HG03064 (cell line): ENCODE data around the gene HJURP.

Experiments used
- ATAC-seq: cut with Tn5 transposase; IDR thresholded peaks from one replicate; pipeline ENCODE4 v1.9.1; 2021; ENCODE audit warnings: low read depth; ENCODE audit not compliant: unreplicated experiment

The HJURP gene

DNA sequence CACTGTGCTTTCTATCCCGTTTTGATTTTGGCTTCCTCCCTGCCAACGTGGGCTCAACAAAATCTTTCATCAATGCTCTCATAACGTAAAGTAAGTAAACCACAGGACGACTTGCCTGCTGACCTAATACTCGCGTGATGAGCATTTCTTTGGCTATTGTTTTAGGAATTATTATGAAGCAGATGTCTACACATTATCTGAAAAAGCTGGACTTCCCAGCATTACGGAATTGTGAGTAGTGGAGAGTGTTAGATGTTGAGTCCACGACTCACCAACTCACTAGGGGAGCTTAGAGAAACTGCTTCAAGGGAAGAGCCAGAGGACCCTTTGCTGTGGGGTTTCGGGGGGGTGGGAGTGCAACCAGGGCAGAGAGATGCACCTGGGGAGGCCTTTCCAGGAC, 21.9 kb downstream of the HJURP start:
- no peak for ATAC-seq

DNA sequence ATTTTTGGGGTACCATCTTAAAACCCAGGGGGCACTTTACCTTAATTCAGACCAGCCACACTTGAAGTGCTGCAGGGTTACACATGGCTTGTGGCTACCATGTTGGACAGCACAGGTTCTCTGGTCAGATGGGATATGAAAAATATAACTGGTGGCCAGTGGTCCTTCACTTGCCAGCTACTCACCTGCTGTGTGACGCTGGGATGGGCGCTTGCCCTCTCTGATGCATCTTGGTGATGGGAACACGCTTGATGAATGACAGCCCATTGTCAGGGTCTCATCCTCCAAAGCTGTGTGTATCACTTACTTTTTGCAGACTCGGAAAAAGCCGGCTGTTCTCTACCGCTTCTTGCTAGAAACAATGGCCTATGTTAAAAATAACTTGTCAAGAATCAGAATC, 22.5 kb downstream of the HJURP start:
- no peak for ATAC-seq

- ATAC-seq, result no peak
Measured at GRCh38 chr2:233831011-233831721, 23.2 kb downstream of the HJURP start.

GRCh38 chr2:233830111-233830802, 24.1 kb downstream of the HJURP start:
- no peak for ATAC-seq

DNA sequence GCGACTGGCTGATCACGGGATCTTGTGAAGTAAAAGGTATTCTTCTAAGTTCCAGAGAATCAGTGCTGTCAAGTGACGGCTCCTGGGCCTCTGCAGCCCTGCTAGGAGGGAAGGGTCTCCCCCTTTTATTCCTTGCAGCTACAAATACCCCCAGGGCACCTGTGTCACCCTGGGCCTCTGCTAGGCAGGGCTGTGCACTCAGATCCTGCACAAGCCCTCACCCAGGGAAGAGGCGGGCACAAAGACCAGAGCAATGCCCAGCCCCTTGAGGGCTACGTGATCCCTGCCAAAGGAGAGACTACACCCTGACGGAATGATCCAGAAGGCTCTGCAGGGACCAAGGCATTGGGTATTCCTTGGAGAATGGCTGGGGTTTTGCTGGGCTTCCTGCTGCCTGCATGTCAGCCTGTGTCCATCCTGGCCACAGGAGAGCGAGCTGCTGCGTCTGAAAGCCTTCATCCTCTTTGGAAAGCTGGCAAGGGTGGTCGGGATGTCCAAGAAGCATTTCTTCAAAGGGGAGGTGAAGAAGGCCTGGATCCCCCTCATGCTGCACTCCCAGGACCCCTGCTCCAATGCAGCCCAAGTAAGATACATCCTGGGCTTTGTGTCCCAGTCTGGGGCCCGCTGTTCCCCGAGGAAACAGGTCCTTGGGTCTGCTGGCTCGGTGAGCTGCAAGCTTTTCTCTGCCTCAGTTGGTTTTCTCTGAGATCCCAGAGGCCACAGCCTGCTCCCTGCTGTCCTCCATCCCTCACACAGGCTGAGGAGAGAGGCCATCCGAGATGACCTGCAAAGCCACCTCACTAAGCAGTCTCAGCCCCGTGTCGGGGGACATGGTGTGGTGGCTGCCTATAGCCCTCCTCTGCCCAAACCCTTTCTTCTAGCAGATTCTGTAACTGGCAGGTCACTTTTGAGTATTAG, 24.9 kb downstream of the HJURP start:
- no peak for ATAC-seq

- no peak for ATAC-seq
Measured at GRCh38 chr2:233828546-233829192, 25.7 kb downstream of the HJURP start.

GRCh38 chr2:233824373-233824772, 30.0 kb downstream of the HJURP start:
- ATAC-seq, result no peak

DNA sequence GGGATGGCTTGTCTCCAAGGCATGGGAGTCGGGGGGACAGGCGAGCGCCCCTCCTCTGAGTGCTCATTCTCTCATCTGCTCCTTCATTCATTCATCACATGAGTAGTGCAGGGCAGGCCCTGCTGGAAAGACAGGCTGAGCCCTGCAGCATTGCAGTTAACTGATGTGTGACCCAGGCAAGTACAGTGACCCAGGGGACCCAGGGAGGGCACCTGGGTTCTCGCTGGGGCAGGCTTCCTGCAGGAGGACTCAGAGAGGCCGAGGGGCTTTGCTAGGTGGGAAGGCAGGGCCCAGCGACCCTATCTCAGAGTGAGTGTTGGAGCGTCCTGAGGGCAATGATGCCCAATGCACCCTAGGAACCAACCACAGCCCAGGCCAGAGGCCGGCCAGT, 30.6 kb downstream of the HJURP start:
- ATAC-seq, result no peak

DNA sequence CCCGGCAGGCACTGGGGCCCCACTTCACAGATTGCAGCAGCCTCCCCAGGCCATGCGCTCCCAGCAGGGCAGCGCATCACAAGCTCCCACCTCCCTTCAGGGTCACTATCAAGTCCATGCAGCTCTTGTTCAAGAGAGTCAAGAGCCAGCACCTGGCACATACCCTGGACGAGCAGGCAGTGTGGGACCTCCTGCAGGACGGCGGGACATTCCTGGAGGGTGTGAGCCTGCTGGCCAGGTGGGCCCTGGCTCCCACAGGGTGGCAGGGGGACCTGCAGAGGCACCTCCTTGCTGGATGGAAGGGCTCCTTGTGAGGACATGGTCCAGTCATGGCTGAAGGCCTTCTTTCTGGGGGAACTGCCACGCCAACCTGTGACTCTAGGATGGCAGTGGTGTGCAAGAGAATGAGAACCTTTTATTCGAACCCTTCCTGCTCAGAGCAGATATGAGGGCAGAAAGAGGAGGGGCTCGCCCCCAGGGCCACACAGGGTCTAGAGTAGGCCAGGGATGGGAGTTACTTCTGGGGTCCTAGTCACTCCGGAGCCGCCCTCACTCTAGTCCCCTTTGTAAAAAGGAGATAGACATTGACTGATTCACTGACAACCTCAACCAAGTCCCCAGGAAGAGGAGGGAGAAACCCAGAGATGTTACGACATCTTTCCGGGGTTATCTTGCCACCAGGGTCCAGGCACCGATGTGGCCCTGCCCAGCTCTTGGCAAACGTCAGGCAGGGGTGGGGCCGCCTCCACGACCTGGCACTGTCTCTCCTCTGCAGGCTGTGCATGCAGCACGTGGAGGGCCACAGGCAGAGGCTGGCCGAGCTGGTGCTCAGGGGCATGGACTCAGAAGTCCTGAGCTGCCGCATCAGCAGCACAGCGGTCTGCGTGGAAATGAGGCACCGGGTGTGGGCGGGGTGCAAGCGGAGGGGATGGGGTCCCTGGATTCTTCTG, 31.3 kb downstream of the HJURP start:
- ATAC-seq, result no peak

DNA sequence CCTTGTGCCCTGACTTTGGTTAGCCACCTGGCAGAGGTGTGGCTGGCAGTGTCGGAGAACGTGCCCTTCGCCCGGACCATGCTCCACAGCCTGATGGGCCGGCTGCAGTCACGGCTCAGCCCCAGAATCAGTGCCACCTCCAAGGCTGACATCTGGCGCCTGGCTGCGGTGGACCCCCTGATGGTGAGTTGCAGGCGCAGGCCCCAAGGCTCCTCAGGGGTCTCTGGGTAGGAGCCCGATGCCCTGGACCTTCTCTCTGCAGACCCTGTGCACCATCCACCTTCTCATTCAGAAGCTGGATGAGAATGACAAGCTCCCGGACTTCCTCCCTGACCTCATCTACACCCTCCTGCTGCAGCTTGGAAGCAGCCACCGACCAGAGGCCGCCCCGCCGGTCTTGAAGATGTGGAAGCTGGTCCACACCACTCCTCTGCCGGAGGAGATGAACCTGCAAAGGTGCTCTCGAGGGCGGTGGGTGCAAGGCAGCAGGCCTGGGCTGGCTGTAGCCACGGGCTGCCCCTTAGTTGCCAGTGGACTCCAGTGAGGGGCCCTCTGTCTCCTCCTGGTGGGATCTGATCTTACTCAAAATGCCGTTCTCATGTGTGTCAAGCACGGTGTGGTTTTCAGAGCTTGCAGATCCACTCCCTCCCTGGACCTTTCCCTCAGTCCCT, 32.1 kb downstream of the HJURP start:
- no peak for ATAC-seq

DNA sequence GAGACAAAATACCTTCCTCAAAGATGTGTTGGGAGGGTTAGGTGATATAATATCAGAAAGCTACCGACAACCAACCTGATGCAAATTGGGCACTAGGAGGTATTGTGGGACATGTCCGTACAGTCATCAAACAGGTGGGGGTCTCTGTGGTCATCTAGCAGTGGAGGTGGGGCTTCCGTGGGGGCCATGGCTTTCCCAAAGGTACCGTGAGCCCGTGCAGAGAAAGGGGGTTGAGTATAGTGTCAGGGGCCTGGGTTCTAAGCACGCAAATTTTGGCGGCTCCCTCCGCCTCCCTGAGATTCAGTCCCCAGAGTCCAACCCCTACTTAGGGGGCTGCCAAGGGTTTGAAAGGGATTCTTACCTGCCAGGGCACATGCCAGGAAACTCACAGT, 32.6 kb downstream of the HJURP start:
- no peak for ATAC-seq

DNA sequence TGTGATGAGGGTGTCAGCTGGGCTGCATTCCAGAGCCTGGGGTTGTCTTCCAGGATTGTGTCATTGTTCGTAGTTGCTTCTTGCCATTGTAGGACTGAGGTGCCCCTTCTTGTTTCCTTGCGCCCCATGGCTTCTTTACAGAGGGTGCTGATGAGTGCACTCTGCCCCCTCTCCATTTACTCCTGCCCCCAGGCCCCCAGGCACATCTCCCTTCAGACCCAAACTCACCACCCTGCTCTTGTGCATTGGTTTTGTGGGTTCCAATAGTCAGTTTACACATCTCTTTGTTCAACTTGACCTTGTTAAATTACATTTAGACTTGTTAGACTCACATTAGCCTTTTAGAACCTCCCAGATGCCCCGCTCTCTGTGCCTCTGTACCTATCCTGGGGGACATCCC, 33.1 kb downstream of the HJURP start:
- ATAC-seq, result no peak

DNA sequence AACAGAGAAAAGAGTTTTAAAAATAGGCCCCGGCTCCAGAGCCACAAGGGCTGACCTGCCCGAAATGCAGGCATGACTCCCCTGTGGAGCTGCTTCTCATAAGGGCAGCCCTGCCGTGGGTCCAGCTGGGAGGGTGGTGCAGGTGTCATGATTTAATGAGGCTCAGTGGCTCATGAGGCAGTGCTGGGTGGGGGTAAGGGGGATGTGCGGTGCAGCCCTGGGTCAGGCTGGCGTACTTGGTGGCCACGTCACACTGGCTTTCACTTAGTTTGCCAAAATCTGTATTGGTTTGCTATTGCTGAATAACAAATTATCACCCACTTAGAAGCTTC, 33.6 kb downstream of the HJURP start:
- ATAC-seq, result no peak

DNA sequence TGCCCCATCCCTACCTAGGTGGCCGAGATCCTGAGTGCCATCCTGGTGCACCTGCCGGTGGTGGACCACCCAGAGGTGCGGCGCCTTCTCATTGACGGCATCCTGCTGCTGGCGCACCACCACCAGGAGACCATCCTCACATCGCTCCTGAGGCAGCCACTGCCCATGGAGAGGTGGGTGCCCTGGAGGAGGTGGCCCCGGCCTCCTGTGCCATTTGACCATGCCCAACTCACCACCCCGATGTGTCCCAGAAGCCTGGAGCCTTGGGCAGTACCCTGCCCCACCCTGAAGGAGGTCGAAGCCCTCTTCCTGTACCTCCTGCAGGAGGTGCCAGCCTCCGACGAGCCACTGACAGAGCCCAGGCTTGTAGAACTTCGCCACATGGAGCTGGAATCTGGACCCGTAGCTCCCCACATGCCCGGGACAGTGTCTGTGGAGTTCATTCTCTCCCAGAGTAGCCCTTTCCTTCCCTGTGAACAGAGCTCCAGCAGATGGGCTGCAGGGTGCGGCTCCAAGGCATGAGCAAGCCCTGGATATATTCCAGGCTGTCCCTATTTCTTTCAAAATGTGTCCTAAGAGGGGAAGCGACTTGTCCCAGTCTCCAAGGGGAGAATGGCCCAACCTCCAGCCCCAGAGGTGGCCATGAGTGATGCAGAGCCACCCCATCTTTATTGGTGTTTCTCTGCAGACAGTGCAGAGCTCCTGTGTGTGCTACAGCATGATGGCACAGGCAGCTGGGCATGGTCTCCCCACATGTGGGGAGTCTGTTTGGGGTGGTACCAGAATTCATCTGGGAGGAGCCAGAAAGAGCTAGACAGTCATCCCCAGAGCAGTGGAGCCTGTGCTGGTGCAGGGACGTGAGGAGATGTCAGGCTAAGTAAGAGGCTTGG, 34.2 kb downstream of the HJURP start:
- no peak for ATAC-seq

DNA sequence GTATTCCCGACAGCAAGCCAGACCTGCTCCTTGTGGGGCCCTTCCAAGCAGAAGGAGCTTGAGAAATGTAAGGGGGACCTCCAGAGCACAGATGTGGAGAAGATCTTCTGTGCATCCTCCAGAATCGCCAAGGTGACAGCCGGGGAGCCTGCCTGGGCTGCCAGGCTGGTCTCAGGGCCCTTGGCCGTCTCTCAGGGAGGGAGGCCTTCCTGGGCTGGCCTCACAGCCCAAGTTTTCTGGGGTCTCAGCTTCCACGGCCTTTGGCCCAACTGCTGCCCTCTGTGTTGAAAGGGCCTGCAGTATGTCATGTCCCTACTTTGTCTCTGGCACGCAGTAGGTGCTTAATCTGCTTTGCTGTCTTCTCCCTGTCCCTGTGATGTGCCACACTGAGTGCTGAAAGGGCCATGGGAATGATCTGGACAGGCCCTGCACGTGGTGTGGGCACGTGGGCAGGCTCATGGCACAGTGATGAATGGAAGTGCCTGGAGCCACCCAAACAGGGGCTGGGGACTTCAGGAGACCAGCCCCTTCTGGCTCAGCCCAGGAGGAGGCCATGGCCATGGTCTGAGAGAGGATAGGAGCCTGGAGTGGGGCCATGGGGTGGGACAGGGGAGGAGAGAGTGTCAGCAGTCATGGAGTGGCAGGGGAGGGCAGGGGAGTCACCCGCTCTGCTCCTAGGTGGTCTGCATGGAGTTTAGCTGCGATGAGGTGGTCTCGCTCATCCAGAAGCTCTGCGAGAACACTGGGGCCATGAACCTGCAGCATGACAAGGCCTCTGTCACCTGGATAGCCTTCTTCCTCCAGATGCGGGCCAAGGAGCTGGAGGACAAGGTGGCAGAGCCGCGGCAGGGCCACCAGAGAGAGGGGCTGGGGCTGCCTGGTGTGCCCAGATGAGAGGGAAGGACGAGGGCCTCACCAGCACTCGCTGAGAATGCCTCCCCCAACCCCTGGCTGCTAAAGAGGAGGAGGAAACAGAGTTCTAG, 35.4 kb downstream of the HJURP start:
- no peak for ATAC-seq

DNA sequence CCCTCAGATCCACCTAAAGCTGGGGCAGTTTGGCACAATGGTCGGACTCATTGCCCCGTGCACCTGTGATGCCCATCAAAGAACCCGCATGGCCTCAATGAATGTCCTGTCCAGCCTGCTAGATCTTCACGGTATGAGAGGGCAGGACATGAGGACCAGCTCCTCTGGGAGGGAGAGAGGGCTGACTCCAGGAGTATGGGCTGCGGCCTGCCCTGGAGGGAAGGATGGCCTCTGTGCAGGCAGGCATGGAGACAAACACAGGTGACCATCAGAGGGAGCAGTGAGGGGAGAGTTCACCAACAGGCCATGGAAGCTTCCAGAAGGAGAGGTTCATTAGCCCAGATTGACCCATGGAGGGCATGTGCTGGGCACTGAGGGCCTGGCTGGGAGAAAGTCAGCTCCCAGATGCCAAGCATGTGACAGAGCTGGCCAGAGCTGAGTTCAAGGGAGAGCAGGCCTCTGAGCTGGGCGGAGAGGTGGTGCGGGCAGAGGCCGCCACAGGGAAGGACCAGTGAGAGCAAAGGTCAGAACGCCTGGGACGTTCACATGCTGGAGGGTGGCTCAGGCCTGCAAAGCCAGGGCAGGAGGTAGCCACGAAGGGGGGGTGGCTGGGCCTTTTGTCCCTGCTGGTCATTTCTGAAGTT, 36.2 kb downstream of the HJURP start:
- ATAC-seq, result no peak
